GM23338 (cell line): ENCODE measurements around the gene SACS. TPM values are rescaled to one million over a fixed set of nuclear protein-coding genes. Genes with fewer than 3 reads are reported as not detected.

Source experiments
- ATAC-seq: fragments of 200-7000 bp; cut with Tn5 transposase; 3 replicates; pipeline ENCODE4 v1.9.1; 2020
- DNase-seq: peaks from one replicate; pipeline ENCODE4 v3.0.0-alpha.2; 2015; ENCODE audit warnings: low spot score
- H2AFZ ChIP-seq: fragments of 200-600 bp; sonication (generic); 2 replicates; pipeline ENCODE4 v1.8.0; 2016; ENCODE audit warnings: antibody characterized with exemption, mild to moderate bottlenecking, moderate library complexity
- H3F3A ChIP-seq: fragments of 200-600 bp; sonication (generic); replicated peaks from 2 replicates; pipeline ENCODE4 v1.8.0; 2017; ENCODE audit warnings: antibody characterized with exemption, mixed run types, low read depth
- H3K27ac ChIP-seq: fragments of 200-600 bp; sonication (generic); 2 replicates; pipeline ENCODE4 v1.6.1; 2016; ENCODE audit warnings: low read depth
- H3K27me3 ChIP-seq: fragments of 200-600 bp; sonication (generic); 2 replicates; pipeline ENCODE4 v1.8.0; 2016; ENCODE audit warnings: mild to moderate bottlenecking, mixed run types, moderate library complexity; ENCODE audit not compliant: insufficient read depth
- H3K36me3 ChIP-seq: fragments of 200-600 bp; sonication (generic); 2 replicates; pipeline ENCODE4 v1.8.0; 2016; ENCODE audit warnings: mild to moderate bottlenecking; ENCODE audit not compliant: insufficient read depth
- H3K4me1 ChIP-seq: fragments of 200-600 bp; sonication (generic); 2 replicates; pipeline ENCODE4 v1.8.0; 2016; ENCODE audit warnings: mild to moderate bottlenecking, moderate library complexity; ENCODE audit not compliant: insufficient read depth
- H3K4me2 ChIP-seq: fragments of 200-600 bp; sonication (generic); 2 replicates; pipeline ENCODE4 v1.7.1; 2017; ENCODE audit warnings: mixed run types
- H3K4me3 ChIP-seq: fragments of 200-600 bp; sonication (generic); 2 replicates; pipeline ENCODE4 v1.6.1; 2016; ENCODE audit warnings: mixed run types
- H3K79me2 ChIP-seq: fragments of 200-600 bp; sonication (generic); replicated peaks from 2 replicates; pipeline ENCODE4 v1.8.0; 2017; ENCODE audit warnings: mild to moderate bottlenecking; ENCODE audit not compliant: insufficient read depth
- H3K9me2 ChIP-seq: fragments of 200-600 bp; sonication (generic); 2 replicates; pipeline ENCODE4 v1.8.0; 2017; ENCODE audit not compliant: insufficient read depth
- H4K20me1 ChIP-seq: fragments of 200-600 bp; sonication (generic); replicated peaks from 2 replicates; pipeline ENCODE4 v1.8.0; 2017; ENCODE audit warnings: mild to moderate bottlenecking; ENCODE audit not compliant: insufficient read depth
- H3K27ac Mint-ChIP-seq: 2 replicates; pipeline ENCODE4 v1.8.0; 2020; ENCODE audit warnings: inconsistent platforms, mild to moderate bottlenecking, moderate library complexity, mixed read lengths
- H3K27me3 Mint-ChIP-seq: 3 replicates; pipeline ENCODE4 v1.8.0; 2022; ENCODE audit warnings: low read depth, mild to moderate bottlenecking, moderate library complexity, mixed read lengths, inconsistent platforms; ENCODE audit not compliant: insufficient read depth, poor library complexity
- H3K36me3 Mint-ChIP-seq: 3 replicates; pipeline ENCODE4 v1.8.0; 2021; ENCODE audit warnings: low read depth, mild to moderate bottlenecking, inconsistent platforms, moderate library complexity, mixed read lengths
- H3K4me1 Mint-ChIP-seq: 3 replicates; pipeline ENCODE4 v1.8.0; 2020; ENCODE audit warnings: mild to moderate bottlenecking, inconsistent platforms, mixed read lengths
- H3K4me3 Mint-ChIP-seq: 3 replicates; pipeline ENCODE4 v1.8.0; 2021; ENCODE audit warnings: moderate library complexity, mild to moderate bottlenecking, inconsistent platforms, mixed read lengths
- H3K9me3 Mint-ChIP-seq: 3 replicates; pipeline ENCODE4 v1.8.0; 2020; ENCODE audit warnings: moderate library complexity, mild to moderate bottlenecking, inconsistent platforms, mixed read lengths
- ETS1 ChIP-seq: IDR thresholded peaks from 2 replicates; pipeline ENCODE4 v1.6.1; 2016; ENCODE audit warnings: antibody characterized with exemption
- NANOG ChIP-seq: IDR thresholded peaks from 2 replicates; pipeline ENCODE4 v1.6.1; 2016; ENCODE audit warnings: antibody characterized with exemption, borderline replicate concordance
- POLR2AphosphoS5 ChIP-seq: IDR thresholded peaks from 2 replicates; pipeline ENCODE4 v1.6.1; 2016; ENCODE audit warnings: antibody characterized with exemption, low read depth
- ZNF462 ChIP-seq: fragments of 250-450 bp; sonication (Bioruptor Pico); IDR thresholded peaks from 2 replicates; pipeline ENCODE4 v1.5.0; 2020; ENCODE audit warnings: mild to moderate bottlenecking, moderate library complexity
- polyA plus RNA-seq: library from polyadenylated mRNA; unstranded; fragments of >200 nt; fragmentation: Nextera tagmentation; extraction: Ambion mirVana; gene quantifications from 2 replicates; pipeline ENCODE4 v1.2.1, GENCODE V29; 2016
- total RNA-seq: library from RNA; depleted of rRNA; stranded (reverse); fragments of >200 nt; shearing (Covaris generic); gene quantifications from 2 replicates; pipeline ENCODE4 v1.2.3, GENCODE V29; 2014
- TF ChIP-seq, protein P1 (sequence below): IDR thresholded peaks from one replicate; pipeline ENCODE4 v1.6.1; 2018; ENCODE audit warnings: antibody characterized with exemption; ENCODE audit not compliant: unreplicated experiment

SACS gene
- total and polyA plus RNA-seq, 2 experiments from 2014 or later: 13.8 to 58.7 TPM

GRCh38 chr13:23339225-23339624 is 94.3 kb downstream of the SACS start:
- Histone ChIP-seq H3K9me2 (peaks cover 3% of the 10 kb centered on the region), H3K27ac (no peak overlapping the region), H3K4me1 (no peaks in the 10 kb centered on the region), H3K36me3 (peaks cover 48% of the 10 kb centered on the region), H3K79me2 (no peaks in the 10 kb centered on the region; the same call in 1 of the 2 replicates), H3F3A (no peaks in the 10 kb centered on the region), H3K27me3 (no peaks in the 10 kb centered on the region), H4K20me1 (no peaks in the 10 kb centered on the region; the same call in 1 of the 2 replicates), H3K4me2 (no peak overlapping the region), H2AFZ (no peak overlapping the region), H3K4me3 (no peak overlapping the region)
- Mint-ChIP-seq H3K9me3 (peaks cover 76% of the 10 kb centered on the region), H3K36me3 (peaks cover 94% of the 10 kb centered on the region), H3K4me1 (no peaks in the 10 kb centered on the region), H3K4me3 (no peak overlapping the region), H3K27me3 (no peaks in the 10 kb centered on the region), H3K27ac (no peak overlapping the region)
- ATAC-seq: no peak
- DNase-seq: no peak
- no peak for TF ChIP-seq POLR2AphosphoS5

DNA sequence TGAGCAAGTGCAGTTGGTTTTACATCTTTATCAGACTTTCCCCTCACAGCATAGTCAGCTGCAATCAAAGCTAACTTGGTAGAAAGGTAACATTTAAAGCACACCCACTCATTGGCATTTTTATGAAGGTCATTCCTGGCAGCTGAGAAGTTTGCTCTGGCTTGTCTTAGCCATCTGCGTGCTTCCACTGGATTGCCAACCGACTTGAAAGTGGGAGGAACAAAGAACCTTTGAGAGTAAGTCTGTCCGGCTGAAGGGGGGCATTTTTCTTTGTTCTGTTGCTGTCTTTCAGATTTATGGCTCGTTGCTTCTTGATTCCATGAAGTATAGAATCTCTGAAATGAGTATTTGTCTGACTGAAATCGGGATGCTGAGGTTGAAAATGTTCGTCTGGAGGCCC is 103.1 kb downstream of the SACS start:
- Histone ChIP-seq H3K27me3 (no peaks in the 10 kb centered on the region), H3K4me3 (no peak overlapping the region), H3K27ac (no peak overlapping the region), H3F3A (no peaks in the 10 kb centered on the region), H3K9me2 (no peaks in the 10 kb centered on the region; the same call in 1 of the 2 replicates), H3K4me2 (no peak overlapping the region), H3K36me3 (0 out of 2 replicates have a peak, but pooled peaks cover 5% of the 10 kb centered on the region), H3K4me1 (no peaks in the 10 kb centered on the region), H2AFZ (no peak overlapping the region), H4K20me1 (no peaks in the 10 kb centered on the region), H3K79me2 (no peaks in the 10 kb centered on the region)
- Mint-ChIP-seq H3K9me3 (peaks cover 47% of the 10 kb centered on the region), H3K27ac (no peak overlapping the region), H3K27me3 (no peaks in the 10 kb centered on the region), H3K36me3 (peaks cover 61% of the 10 kb centered on the region), H3K4me1 (no peaks in the 10 kb centered on the region), H3K4me3 (no peak overlapping the region)
- TF ChIP-seq, protein P1, sequence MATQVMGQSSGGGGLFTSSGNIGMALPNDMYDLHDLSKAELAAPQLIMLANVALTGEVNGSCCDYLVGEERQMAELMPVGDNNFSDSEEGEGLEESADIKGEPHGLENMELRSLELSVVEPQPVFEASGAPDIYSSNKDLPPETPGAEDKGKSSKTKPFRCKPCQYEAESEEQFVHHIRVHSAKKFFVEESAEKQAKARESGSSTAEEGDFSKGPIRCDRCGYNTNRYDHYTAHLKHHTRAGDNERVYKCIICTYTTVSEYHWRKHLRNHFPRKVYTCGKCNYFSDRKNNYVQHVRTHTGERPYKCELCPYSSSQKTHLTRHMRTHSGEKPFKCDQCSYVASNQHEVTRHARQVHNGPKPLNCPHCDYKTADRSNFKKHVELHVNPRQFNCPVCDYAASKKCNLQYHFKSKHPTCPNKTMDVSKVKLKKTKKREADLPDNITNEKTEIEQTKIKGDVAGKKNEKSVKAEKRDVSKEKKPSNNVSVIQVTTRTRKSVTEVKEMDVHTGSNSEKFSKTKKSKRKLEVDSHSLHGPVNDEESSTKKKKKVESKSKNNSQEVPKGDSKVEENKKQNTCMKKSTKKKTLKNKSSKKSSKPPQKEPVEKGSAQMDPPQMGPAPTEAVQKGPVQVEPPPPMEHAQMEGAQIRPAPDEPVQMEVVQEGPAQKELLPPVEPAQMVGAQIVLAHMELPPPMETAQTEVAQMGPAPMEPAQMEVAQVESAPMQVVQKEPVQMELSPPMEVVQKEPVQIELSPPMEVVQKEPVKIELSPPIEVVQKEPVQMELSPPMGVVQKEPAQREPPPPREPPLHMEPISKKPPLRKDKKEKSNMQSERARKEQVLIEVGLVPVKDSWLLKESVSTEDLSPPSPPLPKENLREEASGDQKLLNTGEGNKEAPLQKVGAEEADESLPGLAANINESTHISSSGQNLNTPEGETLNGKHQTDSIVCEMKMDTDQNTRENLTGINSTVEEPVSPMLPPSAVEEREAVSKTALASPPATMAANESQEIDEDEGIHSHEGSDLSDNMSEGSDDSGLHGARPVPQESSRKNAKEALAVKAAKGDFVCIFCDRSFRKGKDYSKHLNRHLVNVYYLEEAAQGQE: no peak
- TF ChIP-seq NANOG (no peak), POLR2AphosphoS5 (no peak), ZNF462 (CRISPR knock-in tag) (no peak), ETS1 (no peak)
- DNase-seq: no peak
- ATAC-seq: no peak
